LNCaP clone FGC (cell line): Measurements from ENCODE around the gene WDR37.

Experiments used
- DNase-seq: peaks from one replicate; pipeline ENCODE4 v3.0.0-alpha.2; 2011; ENCODE audit warnings: low read depth
- H3K4me3 ChIP-seq: 2 replicates; pipeline ENCODE4 v1.5.1; 2011; ENCODE audit warnings: mild to moderate bottlenecking, low read depth, low read length, control low read depth
- TF ChIP-seq, protein P1 (sequence below): IDR thresholded peaks from 2 replicates; pipeline ENCODE4 v1.5.1; 2012; ENCODE audit warnings: mild to moderate bottlenecking; ENCODE audit not compliant: control insufficient read depth, insufficient read depth; ENCODE audit errors: extremely low read depth

Gene WDR37

DNA sequence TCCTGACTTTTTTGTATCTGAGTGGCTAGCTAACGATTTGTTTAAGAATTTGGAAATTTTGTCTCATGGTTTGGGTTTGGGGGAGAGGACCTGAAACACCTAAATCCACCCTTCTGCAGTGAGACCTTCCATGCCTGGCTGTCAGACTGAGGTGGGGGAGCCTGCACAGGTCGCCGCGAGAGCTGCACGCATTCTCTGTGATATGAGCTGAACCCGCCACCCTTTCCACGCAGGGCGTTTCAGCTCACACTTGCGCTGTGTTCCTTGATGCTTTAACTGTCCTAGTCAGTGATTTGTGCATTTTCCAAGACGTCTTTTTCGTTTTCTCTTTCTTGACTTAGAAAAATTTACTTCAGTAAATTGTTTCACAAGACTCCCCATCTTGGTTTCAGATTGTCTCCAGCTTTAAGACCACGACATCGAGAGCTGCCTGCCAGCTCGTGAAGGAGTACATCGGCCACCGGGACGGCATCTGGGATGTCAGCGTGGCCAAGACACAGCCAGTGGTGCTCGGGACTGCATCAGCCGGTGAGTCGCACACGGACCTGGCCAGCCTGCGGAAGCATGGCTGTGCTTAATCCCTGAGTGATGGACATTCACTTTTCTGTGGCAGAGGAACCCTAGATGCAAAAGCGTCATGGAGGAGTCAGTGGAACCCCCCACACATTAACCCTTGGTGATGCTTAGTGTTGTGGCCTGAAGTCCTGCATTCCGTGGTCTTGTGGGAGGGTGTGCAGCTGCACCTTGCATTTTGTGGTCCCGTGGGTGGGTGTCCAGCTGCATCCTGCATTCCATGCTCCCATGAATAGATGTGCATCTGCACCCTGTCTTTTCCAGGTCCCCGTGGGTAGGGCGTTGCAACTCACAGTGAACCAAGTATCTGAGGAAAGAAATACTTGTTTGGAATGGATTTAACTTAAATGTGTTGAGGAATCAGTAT lies 28.1 kb downstream of the WDR37 start:
- DNase-seq, result no peak
- TF ChIP-seq, protein P1, sequence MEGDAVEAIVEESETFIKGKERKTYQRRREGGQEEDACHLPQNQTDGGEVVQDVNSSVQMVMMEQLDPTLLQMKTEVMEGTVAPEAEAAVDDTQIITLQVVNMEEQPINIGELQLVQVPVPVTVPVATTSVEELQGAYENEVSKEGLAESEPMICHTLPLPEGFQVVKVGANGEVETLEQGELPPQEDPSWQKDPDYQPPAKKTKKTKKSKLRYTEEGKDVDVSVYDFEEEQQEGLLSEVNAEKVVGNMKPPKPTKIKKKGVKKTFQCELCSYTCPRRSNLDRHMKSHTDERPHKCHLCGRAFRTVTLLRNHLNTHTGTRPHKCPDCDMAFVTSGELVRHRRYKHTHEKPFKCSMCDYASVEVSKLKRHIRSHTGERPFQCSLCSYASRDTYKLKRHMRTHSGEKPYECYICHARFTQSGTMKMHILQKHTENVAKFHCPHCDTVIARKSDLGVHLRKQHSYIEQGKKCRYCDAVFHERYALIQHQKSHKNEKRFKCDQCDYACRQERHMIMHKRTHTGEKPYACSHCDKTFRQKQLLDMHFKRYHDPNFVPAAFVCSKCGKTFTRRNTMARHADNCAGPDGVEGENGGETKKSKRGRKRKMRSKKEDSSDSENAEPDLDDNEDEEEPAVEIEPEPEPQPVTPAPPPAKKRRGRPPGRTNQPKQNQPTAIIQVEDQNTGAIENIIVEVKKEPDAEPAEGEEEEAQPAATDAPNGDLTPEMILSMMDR, result no peak
- no peak overlapping the region for H3K4me3 ChIP-seq

DNA sequence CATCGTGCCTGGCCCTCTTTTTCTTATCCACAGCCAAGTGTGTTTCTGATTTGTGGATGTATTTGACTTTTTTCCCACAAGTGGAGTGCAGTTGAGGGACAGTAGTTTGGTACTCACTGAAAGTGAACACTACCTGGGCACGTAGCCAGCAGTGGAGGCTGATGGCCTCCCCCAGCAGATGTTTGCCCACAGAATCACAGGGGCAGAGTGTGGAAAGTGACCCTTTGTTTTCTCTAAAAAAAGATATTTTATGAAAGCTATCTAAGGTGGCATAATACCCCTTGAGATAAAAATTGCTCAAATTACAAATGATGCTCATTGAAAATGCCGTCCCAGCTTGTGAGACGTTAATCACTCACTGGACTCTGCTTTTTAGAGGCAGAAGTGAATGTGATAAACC lies 29.1 kb downstream of the WDR37 start:
- no peak overlapping the region for H3K4me3 ChIP-seq
- TF ChIP-seq, protein P1, result no peak
- no peak for DNase-seq

DNA sequence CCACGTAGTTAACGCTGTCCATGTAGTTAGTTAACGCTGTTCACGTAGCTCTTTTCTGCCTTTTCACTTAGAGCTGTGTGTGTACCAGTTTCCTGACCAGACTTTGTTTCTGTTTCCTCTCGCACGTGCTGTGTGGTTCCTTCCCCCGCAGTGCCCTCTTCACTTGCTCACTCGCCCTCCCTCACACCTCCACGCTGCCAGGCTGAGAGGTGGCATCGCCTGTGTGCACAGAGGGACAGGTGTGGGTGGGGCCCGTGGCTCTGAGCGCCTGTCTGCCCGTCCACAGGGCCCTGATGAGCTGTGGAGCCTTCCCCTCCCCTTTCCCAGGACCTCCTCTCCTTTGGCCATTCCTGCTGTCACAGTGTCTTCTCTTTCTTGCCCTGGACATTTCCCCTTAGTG lies 30.6 kb downstream of the WDR37 start:
- H3K4me3 ChIP-seq, result no peak overlapping the region
- DNase-seq, result no peak
- TF ChIP-seq, protein P1, result no peak

DNA sequence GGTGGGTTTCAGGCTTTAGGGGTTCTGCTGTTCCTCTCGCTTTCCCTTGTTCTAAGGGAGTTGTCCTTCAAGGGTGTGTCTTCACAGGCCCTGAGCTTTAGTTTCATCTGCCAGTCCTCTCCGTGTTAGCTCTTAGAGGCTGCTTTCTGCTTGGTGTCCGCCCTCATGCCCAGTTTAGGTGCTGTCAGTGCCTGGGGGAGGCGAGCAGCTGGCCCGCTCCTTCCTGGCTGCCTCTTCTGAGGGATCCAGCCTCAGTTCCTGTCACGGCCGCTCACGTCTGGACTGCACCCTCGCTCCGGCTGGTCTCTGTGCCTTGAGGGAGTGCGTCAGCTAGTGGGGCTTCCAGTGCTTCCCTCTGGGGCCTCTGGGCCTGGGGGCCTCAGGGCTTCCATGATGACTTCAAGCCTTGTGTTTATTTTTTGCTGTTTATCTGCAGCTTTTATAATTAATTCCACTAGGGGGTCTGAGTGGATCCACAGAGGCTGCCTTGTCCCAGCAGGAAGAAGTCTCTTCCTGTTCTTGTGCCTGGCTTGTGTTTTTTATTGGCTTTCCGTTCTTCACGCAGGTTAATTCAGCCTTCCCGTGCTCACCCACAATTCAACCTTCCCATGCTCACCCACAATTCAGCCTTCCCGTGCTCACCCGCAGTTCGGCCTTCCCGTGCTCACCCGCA lies 33.0 kb downstream of the WDR37 start:
- TF ChIP-seq, protein P1, result no peak
- H3K4me3 ChIP-seq, result no peak overlapping the region
- DNase-seq, result no peak

DNA sequence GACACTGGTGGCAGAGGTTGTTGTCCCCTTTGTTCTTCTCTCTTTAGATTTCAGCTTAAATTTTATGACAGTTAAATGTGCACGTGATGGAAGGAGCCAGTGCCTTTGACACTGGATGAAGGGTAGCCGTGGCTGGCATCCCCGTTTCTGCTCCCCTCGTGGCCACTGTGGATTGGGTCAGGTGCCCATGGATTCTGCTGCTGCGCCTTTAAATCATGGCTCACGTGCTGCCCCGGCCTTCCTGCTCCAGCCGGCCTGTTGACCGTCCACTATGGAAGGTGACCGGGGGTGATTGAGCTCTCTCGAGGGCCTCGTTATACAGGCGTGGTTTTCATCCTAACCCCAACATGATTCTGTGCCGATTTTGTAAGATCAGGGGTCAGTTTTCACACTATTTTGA lies 34.5 kb downstream of the WDR37 start:
- no peak overlapping the region for H3K4me3 ChIP-seq
- no peak for DNase-seq
- TF ChIP-seq, protein P1, result no peak

DNA sequence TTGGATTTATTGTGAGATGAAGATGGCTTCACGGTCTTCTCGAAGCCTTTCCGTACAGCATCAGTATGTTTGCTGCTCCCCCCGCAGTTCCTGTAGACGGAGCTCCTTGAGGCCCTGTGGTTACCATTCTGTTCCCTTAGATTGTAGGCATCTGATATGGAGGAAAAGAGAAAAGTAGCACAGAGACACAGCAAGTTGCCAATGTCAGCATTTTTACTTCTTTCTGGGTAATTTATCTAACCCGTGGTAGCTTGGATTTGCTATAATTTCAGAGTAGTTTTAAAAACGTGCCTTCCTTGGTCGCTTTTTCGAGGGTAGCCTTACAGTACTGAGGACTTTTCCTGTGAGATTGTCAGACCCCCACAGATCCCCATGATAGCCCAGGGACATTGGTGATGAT lies 37.5 kb downstream of the WDR37 start:
- H3K4me3 ChIP-seq, result no peak overlapping the region
- TF ChIP-seq, protein P1, result no peak
- no peak for DNase-seq
